Activated naive CD4-positive, alpha-beta T cell treated with anti-CD3 and anti-CD28 coated beads for 36 hours (primary cell): ENCODE measurements around the gene MRTFA. TPM values are rescaled to one million over a fixed set of nuclear protein-coding genes. Genes with fewer than 3 reads are reported as not detected.
A peak's percentile ranks its signal among the peaks of the same experiment; 100 is the strongest.

Experiments
- CTCF ChIA-PET: fragments of 350-600 bp; sonication (Branson Sonifier 250); formaldehyde crosslinking; loops from one replicate; lab custom pipeline; 2021; ENCODE audit warnings: antibody characterized with exemption; lab: Charles Lee
- DNase-seq: peaks from one replicate; pipeline ENCODE4 v3.0.0-alpha.2; 2020
- H3K27ac Mint-ChIP-seq: one replicate; pipeline ENCODE4 v1.8.0; 2021; ENCODE audit warnings: mild to moderate bottlenecking, mixed read lengths
- H3K27me3 Mint-ChIP-seq: one replicate; pipeline ENCODE4 v1.8.0; 2021; ENCODE audit warnings: low read depth, mixed read lengths
- H3K36me3 Mint-ChIP-seq: one replicate; pipeline ENCODE4 v1.8.0; 2021; ENCODE audit warnings: low read depth, mixed read lengths
- H3K4me1 Mint-ChIP-seq: one replicate; pipeline ENCODE4 v1.8.0; 2021; ENCODE audit warnings: low read depth, mixed read lengths
- H3K4me3 Mint-ChIP-seq: one replicate; pipeline ENCODE4 v1.8.0; 2021; ENCODE audit warnings: mild to moderate bottlenecking, moderate library complexity, mixed read lengths
- H3K9me3 Mint-ChIP-seq: one replicate; pipeline ENCODE4 v1.8.0; 2021; ENCODE audit warnings: mixed read lengths
- intact Hi-C: fragments of 100-400 bp; cut with micrococcal nuclease; formaldehyde crosslinking; loops from one replicate; pipeline ENCODE4 v1.15.1; 2023
- total RNA-seq, 2 experiments: library from RNA; stranded (reverse); gene quantifications; one replicate each; pipeline ENCODE4 v1.2.3, GENCODE V29; 2021

MRTFA gene
- total RNA-seq, 2 experiments from 2014 or later: 47.2 to 48.9 TPM

DNA sequence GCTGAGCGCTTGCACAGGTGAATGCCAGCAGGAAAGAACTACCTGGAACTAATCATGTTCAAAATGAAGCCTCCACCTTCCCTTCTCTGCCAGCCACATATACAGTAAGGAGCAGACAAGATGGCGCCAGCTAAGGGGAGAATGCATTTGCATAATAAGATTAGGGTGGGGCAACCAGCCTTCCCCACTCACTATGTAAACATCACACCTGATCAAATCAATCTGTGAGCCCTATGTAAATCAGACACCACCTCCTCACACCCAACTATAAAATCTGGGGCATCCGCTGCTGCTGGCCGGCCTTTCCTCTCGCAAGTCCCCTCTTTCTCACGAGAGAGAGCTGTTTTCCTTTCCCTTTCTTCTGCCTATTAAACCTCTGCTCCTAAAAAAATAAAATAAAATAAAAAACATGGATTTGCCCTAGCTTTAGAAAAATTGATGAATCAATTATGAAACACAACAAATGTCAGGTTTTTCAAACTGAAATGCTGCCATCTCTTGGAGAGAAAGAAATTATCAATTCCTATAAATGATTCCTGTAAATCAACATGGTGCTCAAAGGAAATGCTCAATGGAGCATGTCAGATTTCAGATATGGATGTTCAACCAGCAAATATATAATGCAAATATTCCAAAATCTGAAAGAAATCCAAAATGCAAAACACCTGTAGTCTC is 157.3 kb downstream of the MRTFA start:
- H3K27ac Mint-ChIP-seq: no peak overlapping the region
- H3K36me3 Mint-ChIP-seq: peaks cover 1% of the 10 kb centered on the region
- H3K4me3 Mint-ChIP-seq: no peak overlapping the region
- intact Hi-C loops: loop anchor here (1.0 to 5.0 kb wide), 2 partner anchors 42 to 107 kb away; partner anchors contain the start of gene SGSM3
- no peak for DNase-seq
- no peaks in the 10 kb centered on the region for H3K9me3 Mint-ChIP-seq
- no peaks in the 10 kb centered on the region for H3K27me3 Mint-ChIP-seq
- H3K4me1 Mint-ChIP-seq: peaks cover 23% of the 10 kb centered on the region
- CTCF ChIA-PET: interaction anchor here (0.8 to 3.9 kb wide), 9 partner anchors 9 to 105 kb away, joined by 3 to 30 read pairs (median 5); no protein-coding TSS in a partner anchor

DNA sequence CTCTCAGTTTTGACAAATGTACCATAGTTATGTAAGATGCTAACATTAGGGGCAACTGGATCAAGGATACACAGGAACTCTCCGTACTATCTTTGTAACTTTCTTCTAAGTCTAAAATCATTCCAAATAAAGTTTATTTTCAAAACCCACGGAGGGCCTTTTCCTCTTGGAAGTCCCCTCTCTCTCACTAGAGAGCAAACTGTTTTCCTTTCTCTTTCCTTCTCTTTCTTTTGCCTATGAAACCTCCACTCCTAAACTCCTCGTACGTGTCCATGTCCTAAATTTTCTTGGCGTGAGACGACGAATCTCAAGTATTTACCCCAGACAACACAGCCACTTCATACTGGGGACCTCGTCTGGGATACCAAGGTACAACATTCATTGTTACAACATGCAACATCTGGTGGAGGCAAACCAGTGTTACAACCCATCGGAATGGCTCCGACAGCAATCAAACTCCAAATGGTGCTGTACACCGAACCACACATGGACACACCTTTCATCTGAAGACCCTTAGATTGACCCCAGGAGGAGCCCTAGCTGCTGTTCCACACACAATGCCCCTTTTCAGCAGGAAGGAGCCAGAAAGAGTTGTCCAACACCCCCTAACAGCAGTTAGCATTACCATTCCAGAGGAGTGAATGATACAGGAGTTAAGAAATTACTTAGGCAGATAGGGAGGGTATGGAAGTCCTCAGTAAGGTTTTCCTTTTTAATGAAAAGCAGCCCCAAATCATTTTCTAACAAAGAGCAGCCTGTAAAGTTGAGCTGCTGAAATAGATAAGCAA is 158.0 kb downstream of the MRTFA start:
- no peaks in the 10 kb centered on the region for H3K27me3 Mint-ChIP-seq
- no peak overlapping the region for H3K27ac Mint-ChIP-seq
- H3K9me3 Mint-ChIP-seq: no peaks in the 10 kb centered on the region
- H3K4me3 Mint-ChIP-seq: no peak overlapping the region
- intact Hi-C loops: loop anchor here (1.0 to 5.0 kb wide), 2 partner anchors 41 to 106 kb away; partner anchors contain the start of gene SGSM3
- CTCF ChIA-PET: interaction anchor here (0.8 to 3.9 kb wide), 8 partner anchors 10 to 104 kb away, joined by 3 to 30 read pairs (median 6); no protein-coding TSS in a partner anchor
- peaks cover 1% of the 10 kb centered on the region for H3K36me3 Mint-ChIP-seq
- peaks cover 27% of the 10 kb centered on the region for H3K4me1 Mint-ChIP-seq
- DNase-seq: no peak

DNA sequence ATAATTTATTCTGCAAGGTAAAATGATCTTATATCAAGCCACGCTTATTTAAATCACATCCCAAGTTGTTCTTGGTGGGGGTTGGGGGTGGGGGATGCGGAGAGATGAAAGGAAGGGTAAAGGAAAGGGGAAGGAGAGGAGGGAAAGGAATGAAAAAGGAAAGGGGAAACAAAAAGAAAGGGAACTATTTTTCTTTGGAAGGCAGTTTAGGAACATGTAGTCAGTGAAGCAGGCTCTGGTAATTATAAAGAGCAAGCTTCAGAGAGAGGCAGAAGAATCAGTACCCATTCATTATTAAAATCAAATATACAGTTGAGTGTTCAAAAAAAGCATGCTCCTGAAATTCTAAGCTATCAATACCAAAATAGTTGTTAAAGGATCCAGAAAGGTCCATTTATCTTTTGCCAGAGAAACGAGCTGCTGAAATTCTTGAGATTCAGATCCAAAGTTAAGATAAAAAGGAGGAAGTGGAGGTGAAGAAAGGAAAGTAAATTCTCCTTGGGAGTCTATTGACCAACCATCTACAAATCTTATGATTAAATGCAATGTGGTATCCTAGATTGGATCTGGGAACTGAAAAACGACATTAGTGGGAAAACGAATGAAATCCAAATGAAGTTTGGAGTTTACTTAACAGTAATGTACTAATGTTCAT is 158.7 kb downstream of the MRTFA start:
- Mint-ChIP-seq H3K4me3 (no peak overlapping the region), H3K27ac (no peak overlapping the region), H3K9me3 (no peaks in the 10 kb centered on the region), H3K27me3 (no peaks in the 10 kb centered on the region), H3K36me3 (peaks cover 1% of the 10 kb centered on the region), H3K4me1 (peaks cover 29% of the 10 kb centered on the region)
- intact Hi-C loops: loop anchor here (5.0 kb wide), 1 partner anchor 106 kb away; the partner anchor contains the start of gene SGSM3
- CTCF ChIA-PET: interaction anchor here (2.7 to 3.9 kb wide), 2 partner anchors 20 to 41 kb away, joined by 9 to 30 read pairs; no protein-coding TSS in a partner anchor
- DNase-seq: no peak

DNA sequence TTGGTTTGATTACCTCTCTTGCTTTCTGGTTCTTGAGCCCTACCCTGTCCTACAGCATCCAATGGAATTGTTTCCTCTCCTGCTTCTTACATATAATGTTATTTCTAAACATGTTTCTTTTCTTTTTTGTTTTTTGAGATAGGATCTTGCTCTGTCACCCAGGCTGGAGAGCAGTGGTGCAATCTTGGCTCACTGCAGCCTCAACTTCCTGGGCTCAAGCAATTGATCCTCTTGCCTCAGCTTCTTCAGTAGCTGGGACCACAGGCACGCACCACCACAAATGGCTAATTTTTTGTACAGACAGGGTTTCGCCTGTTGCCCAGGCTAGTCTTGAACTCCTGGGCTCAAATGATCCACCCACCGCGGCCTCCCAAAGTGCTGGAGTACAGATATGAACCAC is 160.2 kb downstream of the MRTFA start:
- no peaks in the 10 kb centered on the region for H3K27me3 Mint-ChIP-seq
- intact Hi-C loops: loop anchor here (5.0 kb wide), 1 partner anchor 104 kb away; the partner anchor contains the start of gene SGSM3
- CTCF ChIA-PET: no interaction called here
- H3K4me3 Mint-ChIP-seq: no peak overlapping the region
- peaks cover 1% of the 10 kb centered on the region for H3K36me3 Mint-ChIP-seq
- H3K9me3 Mint-ChIP-seq: no peaks in the 10 kb centered on the region
- peaks cover 27% of the 10 kb centered on the region for H3K4me1 Mint-ChIP-seq
- H3K27ac Mint-ChIP-seq: no peak overlapping the region
- no peak for DNase-seq

DNA sequence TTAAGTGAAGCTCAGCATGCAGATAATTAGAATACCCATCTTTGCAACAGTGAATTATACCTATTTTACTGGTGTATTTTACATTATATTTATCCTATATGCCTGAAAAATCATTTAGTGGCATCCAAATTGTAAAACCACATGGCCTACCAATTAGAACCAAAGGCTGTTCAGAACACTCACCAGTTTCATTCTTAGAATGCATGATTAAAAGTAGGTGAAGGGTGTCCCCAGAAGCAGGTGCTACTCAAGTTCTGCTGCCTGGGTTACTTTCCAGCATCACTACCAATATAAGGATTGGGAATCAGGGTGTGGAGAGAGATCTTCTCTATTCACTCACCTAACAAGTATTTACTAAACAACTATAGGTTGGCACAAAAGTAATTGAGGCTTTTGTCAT is 162.8 kb downstream of the MRTFA start:
- intact Hi-C loops: no loop called here

DNA sequence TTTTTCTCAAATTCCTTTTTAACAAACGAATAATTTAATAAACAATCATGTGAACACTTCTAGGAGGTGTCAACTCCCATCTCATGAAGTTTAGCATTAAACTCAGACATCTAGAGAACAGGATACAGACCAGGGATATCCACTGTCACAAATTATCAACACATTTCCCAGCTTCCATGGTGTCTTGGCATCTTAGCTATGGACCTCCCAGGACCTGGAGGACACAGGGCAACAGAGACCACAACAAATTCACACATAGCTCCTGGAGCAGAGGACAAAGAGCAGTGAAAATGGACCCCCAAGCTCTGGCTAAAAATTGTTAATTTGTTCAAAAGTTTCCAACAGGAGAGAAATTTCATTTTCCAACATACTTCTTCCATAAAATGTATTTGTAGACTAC is 163.9 kb downstream of the MRTFA start:
- DNase-seq: no peak
- H3K4me1 Mint-ChIP-seq: peaks cover 16% of the 10 kb centered on the region
- H3K27me3 Mint-ChIP-seq: no peaks in the 10 kb centered on the region
- H3K36me3 Mint-ChIP-seq: no peaks in the 10 kb centered on the region
- CTCF ChIA-PET: interaction anchor here (0.6 to 3.1 kb wide), 5 partner anchors 11 to 225 kb away, joined by 3 to 12 read pairs (median 5); no protein-coding TSS in a partner anchor
- no peak overlapping the region for H3K27ac Mint-ChIP-seq
- H3K9me3 Mint-ChIP-seq: no peaks in the 10 kb centered on the region
- no peak overlapping the region for H3K4me3 Mint-ChIP-seq
- intact Hi-C loops: no loop called here

More for the DNA sequence above, 162.8 kb downstream of the MRTFA start:
- peaks cover 17% of the 10 kb centered on the region for H3K4me1 Mint-ChIP-seq
- H3K27ac Mint-ChIP-seq: no peak overlapping the region
- no peak overlapping the region for H3K4me3 Mint-ChIP-seq
- DNase-seq: no peak
- no peaks in the 10 kb centered on the region for H3K36me3 Mint-ChIP-seq
- H3K9me3 Mint-ChIP-seq: no peaks in the 10 kb centered on the region
- CTCF ChIA-PET: interaction anchor here (0.9 to 3.1 kb wide), 4 partner anchors 13 to 172 kb away, joined by 3 to 12 read pairs (median 4); no protein-coding TSS in a partner anchor
- H3K27me3 Mint-ChIP-seq: no peaks in the 10 kb centered on the region

DNA sequence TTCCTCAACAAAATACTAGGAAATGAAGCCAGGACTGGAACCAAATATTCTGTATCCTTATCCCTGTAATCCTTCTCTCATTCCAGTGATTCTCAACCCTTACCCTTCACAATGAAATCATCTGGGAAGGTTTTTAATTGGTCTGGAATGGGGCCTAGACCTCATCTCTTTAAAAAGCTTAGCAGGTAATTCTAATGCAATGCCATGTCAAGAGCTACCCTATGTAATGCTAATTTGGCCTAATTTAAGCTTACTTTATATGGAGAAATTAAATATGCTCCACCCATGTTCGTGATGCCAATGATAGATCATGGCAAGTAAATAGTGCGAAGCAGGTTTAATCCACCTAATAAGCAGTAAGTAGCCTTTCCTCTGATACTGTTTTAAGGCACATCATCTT is 164.5 kb downstream of the MRTFA start:
- Mint-ChIP-seq H3K4me3 (no peak overlapping the region), H3K36me3 (no peaks in the 10 kb centered on the region), H3K9me3 (no peaks in the 10 kb centered on the region), H3K27me3 (no peaks in the 10 kb centered on the region), H3K4me1 (peaks cover 19% of the 10 kb centered on the region), H3K27ac (no peak overlapping the region)
- CTCF ChIA-PET: interaction anchor here (0.6 to 3.1 kb wide), 5 partner anchors 10 to 224 kb away, joined by 3 to 12 read pairs (median 5); no protein-coding TSS in a partner anchor
- no peak for DNase-seq
- intact Hi-C loops: no loop called here

DNA sequence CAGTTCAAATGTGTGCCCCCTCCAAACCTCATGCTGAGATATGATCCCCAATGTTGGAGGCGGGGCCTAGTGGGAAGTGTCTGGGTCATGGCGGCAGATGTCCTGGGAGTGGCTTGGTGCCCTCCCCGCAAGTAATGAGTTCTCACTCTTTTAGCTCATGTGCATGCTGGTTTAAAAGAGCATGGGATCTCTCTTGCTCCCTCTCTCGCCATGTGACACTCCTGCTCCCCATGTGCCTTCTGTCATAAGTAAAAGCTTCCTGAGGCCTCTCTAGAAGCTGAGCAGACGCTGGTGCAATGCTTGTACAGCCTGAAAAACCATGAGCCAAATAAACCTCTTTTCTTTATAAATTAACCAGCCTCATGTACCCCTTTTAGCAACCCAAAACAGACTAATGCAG is 167.3 kb downstream of the MRTFA start:
- Mint-ChIP-seq H3K4me3 (no peak overlapping the region), H3K4me1 (peaks cover 31% of the 10 kb centered on the region), H3K27me3 (no peaks in the 10 kb centered on the region), H3K36me3 (no peaks in the 10 kb centered on the region), H3K9me3 (no peaks in the 10 kb centered on the region), H3K27ac (no peak overlapping the region)
- no peak for DNase-seq
- CTCF ChIA-PET: no interaction called here
- intact Hi-C loops: no loop called here

DNA sequence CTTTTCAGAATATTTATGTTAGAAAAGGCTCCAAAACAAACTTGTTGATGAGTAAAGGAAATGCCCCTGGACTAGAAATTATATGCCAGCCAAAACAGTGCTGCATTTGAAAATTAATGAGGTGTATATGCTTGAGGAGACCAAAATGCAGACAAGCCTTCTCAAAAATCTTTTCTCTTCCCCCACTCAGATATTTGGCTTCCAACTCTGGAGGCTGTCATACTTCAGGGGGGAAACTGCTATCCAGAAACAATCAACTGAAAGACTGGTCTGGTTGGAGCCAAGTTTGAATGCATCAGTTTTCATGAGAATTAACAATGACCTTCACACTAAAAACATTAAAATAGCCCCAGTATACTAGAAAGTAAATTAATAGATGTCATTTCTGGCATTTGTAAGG is 167.9 kb downstream of the MRTFA start:
- peaks cover 30% of the 10 kb centered on the region for H3K4me1 Mint-ChIP-seq
- H3K27me3 Mint-ChIP-seq: no peaks in the 10 kb centered on the region
- no peaks in the 10 kb centered on the region for H3K9me3 Mint-ChIP-seq
- intact Hi-C loops: no loop called here
- no peak overlapping the region for H3K27ac Mint-ChIP-seq
- no peaks in the 10 kb centered on the region for H3K36me3 Mint-ChIP-seq
- no peak overlapping the region for H3K4me3 Mint-ChIP-seq
- DNase-seq: no peak
- CTCF ChIA-PET: no interaction called here

DNA sequence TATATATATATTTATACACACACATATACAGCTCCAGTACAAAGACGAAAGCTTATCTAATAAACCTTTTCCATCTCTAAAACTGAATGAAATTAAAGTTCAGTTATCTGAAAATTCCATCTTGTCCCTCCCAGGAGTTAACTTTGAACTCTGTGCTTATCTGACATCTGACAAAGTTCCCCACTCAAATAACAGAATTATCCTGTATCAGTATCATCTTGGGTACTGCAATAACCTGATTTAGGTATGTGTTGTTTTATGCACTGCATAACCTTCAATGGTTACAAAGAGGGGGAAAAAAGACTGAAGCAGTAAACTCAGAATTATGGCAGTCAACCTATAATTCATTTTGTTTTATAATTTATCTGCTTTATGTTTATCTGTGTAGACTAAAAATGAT is 169.5 kb downstream of the MRTFA start:
- intact Hi-C loops: no loop called here
- Mint-ChIP-seq H3K27ac (no peak overlapping the region), H3K4me1 (peaks cover 35% of the 10 kb centered on the region), H3K36me3 (peaks cover 7% of the 10 kb centered on the region), H3K27me3 (no peaks in the 10 kb centered on the region), H3K4me3 (no peak overlapping the region), H3K9me3 (no peaks in the 10 kb centered on the region)
- CTCF ChIA-PET: interaction anchor here (0.6 to 1.7 kb wide), 3 partner anchors 12 to 30 kb away, joined by 3 to 6 read pairs (median 6); no protein-coding TSS in a partner anchor
- DNase-seq: no peak

DNA sequence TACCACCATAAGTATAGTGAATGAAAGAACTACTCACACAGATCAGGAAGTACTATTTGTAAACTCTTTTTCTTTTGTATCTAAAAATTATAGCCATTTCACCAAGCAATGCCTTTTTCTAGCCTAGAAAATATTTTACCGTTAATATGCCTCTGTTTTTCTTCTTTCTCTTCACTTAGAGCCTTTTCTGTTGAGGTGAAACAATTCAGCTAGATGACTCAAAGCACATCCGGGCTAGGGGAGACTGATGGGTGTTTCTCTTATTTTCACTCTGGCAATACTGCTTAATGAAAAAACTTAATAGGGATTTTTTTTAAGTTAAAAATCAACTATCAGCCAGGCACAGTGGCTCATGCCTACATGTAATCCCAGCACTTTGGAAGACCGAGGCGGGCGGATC is 172.8 kb downstream of the MRTFA start:
- no peaks in the 10 kb centered on the region for H3K9me3 Mint-ChIP-seq
- DNase-seq: peak; percentile 62
- CTCF ChIA-PET: interaction anchor here (1.1 to 2.6 kb wide), 5 partner anchors 24 to 183 kb away, joined by 4 to 13 read pairs (median 4); no protein-coding TSS in a partner anchor
- peak overlapping the region; percentile 97 for H3K4me3 Mint-ChIP-seq
- intact Hi-C loops: loop anchor here (2.0 kb wide), 3 partner anchors 23 to 69 kb away; no protein-coding TSS in a partner anchor
- peaks cover 64% of the 10 kb centered on the region for H3K4me1 Mint-ChIP-seq
- peak overlapping the region; percentile 97 for H3K27ac Mint-ChIP-seq
- H3K36me3 Mint-ChIP-seq: peaks cover 13% of the 10 kb centered on the region
- no peaks in the 10 kb centered on the region for H3K27me3 Mint-ChIP-seq
